ENCODE measurements around the gene GPM6B. TPM values are rescaled to one million over a fixed set of nuclear protein-coding genes. Genes with fewer than 3 reads are reported as not detected.

The GPM6B gene
- not detected for total RNA-seq

GRCh38 chrX:13816643-13817627 is at the start of gene GPM6B:
Gene GPM6B (minus strand): TSS chrX:13817093. CDS start chrX:13816904, 189 bp downstream.
- CTCF ChIA-PET, result no interaction called here
- peaks cover 7% of the 10 kb centered on the region for H3K27me3 Mint-ChIP-seq
- no peak for TF ChIP-seq CTCF (IDR thresholded peaks at IDR 0.05)
- intact Hi-C loops (cut with micrococcal nuclease), result no loop called here
- H3K27ac Mint-ChIP-seq, result no peak within 1 kb of the TSS
- DNase-seq (no peak), ATAC-seq (no peak)
- no peaks in the 10 kb centered on the region for H3K36me3 Mint-ChIP-seq (ENCODE audit: low read depth)
- H3K4me3 Mint-ChIP-seq, result no peak within 1 kb of the TSS
- POLR2A ChIA-PET, result no interaction called here
- H3K4me1 Mint-ChIP-seq (ENCODE audit: low read depth), result no peaks in the 10 kb centered on the region
- no peaks in the 10 kb centered on the region for H3K9me3 Mint-ChIP-seq

- Mint-ChIP-seq H3K4me3 (no peak overlapping the region), H3K27me3 (peaks cover 3% of the 10 kb centered on the region), H3K36me3 (ENCODE audit: low read depth) (no peaks in the 10 kb centered on the region), H3K4me1 (ENCODE audit: low read depth) (no peaks in the 10 kb centered on the region), H3K27ac (no peak overlapping the region), H3K9me3 (no peaks in the 10 kb centered on the region)
- CTCF ChIA-PET, result no interaction called here
- ATAC-seq, result no peak
- intact Hi-C loops (cut with micrococcal nuclease), result no loop called here
- no peak for TF ChIP-seq CTCF (IDR thresholded peaks at IDR 0.05)
- no peak for DNase-seq
- POLR2A ChIA-PET, result interaction anchor here (0.6 kb wide), 1 partner anchor 46 kb away, joined by 3 read pairs; no protein-coding TSS in a partner anchor
Observed at GRCh38 chrX:13864264-13864663, 47.4 kb upstream of the GPM6B start.

- H3K4me1 Mint-ChIP-seq (ENCODE audit: low read depth), result no peaks in the 10 kb centered on the region
- no peak overlapping the region for H3K27ac Mint-ChIP-seq
- no peak for TF ChIP-seq CTCF (IDR thresholded peaks at IDR 0.05)
- H3K27me3 Mint-ChIP-seq, result peaks cover 6% of the 10 kb centered on the region
- no peak overlapping the region for H3K4me3 Mint-ChIP-seq
- H3K36me3 Mint-ChIP-seq (ENCODE audit: low read depth), result no peaks in the 10 kb centered on the region
- ChIA-PET POLR2A (no interaction called here), CTCF (no interaction called here)
- no peaks in the 10 kb centered on the region for H3K9me3 Mint-ChIP-seq
- DNase-seq (no peak), ATAC-seq (no peak)
- intact Hi-C loops (cut with micrococcal nuclease), result no loop called here
Observed at GRCh38 chrX:13863324-13863723, 46.4 kb upstream of the GPM6B start.

- Mint-ChIP-seq H3K4me1 (ENCODE audit: low read depth) (no peaks in the 10 kb centered on the region), H3K9me3 (no peaks in the 10 kb centered on the region), H3K4me3 (no peak overlapping the region), H3K27ac (no peak overlapping the region), H3K27me3 (peaks cover 6% of the 10 kb centered on the region), H3K36me3 (ENCODE audit: low read depth) (no peaks in the 10 kb centered on the region)
- intact Hi-C loops (cut with micrococcal nuclease), result no loop called here
- POLR2A ChIA-PET, result no interaction called here
- CTCF ChIA-PET, result no interaction called here
- DNase-seq, result no peak
- no peak for TF ChIP-seq CTCF (IDR thresholded peaks at IDR 0.05)
- no peak for ATAC-seq
Observed at GRCh38 chrX:13859724-13860123, 42.8 kb upstream of the GPM6B start.

- Mint-ChIP-seq H3K4me3 (no peak overlapping the region), H3K9me3 (no peaks in the 10 kb centered on the region), H3K4me1 (ENCODE audit: low read depth) (no peaks in the 10 kb centered on the region), H3K27me3 (peaks cover 4% of the 10 kb centered on the region), H3K36me3 (ENCODE audit: low read depth) (no peaks in the 10 kb centered on the region), H3K27ac (no peak overlapping the region)
- intact Hi-C loops (cut with micrococcal nuclease), result no loop called here
- TF ChIP-seq CTCF (IDR thresholded peaks at IDR 0.05), result no peak
- ChIA-PET POLR2A (no interaction called here), CTCF (no interaction called here)
- ATAC-seq (no peak), DNase-seq (no peak)
Observed at GRCh38 chrX:13857804-13858203, 40.9 kb upstream of the GPM6B start.

Measured in activated CD8-positive, alpha-beta T cell treated with anti-CD3 and anti-CD28 coated beads for 36 hours (primary cell).